ENCODE data around the gene GRID2.

GRID2 gene

DNA sequence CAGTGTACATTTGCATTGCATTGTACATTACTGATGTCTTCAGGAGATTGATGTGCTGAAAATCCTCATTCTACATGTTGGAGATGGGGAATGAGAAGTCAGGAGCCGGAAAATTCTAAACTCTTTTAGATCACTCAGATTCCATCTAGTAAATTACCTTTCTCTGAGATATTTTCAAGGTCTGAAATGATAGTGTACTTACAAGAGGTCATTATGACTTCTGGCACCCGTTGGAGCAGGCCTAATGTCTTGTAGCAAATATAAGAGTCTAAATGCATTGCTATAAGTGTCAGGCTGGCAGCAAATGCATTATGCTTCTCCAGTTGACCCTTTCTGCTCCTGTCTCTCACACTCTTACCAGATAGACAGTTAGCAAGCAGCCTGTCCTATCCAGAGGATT, 692.8 kb downstream of the GRID2 start:
- Histone ChIP-seq H3K9me3 (ENCODE audit: control insufficient read depth, insufficient read depth, low read length) (no peaks in the 10 kb centered on the region), H3K36me3 (ENCODE audit: control insufficient read depth, insufficient read depth, low read length) (no peaks in the 10 kb centered on the region), H3K27ac (ENCODE audit: low read depth, low read length) (no peak overlapping the region), H3K27me3 (ENCODE audit: control insufficient read depth, insufficient read depth, low read length) (no peaks in the 10 kb centered on the region), H3K9ac (ENCODE audit: low read depth, low read length) (no peak overlapping the region), H3K4me1 (ENCODE audit: control insufficient read depth, insufficient read depth, low read length) (no peaks in the 10 kb centered on the region), H3K4me3 (ENCODE audit: low read depth, low read length) (no peak overlapping the region)

DNA sequence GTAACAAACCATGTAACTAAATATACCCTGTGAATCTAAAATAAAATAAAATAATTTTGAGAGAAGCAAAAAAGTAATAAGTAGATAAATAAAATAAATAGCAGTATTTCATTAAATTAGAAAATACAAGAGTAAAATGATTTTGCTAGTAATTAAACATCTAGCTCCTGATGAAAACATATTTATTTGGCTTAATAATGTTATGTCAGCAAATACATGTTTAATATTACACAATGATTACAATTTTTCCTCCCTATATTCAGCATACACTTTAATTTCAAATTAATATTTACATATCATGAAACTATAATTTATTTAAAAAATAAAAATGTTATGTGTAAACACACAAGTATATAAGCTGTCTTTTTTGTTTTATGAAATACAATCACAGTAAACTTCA, 697.1 kb downstream of the GRID2 start:
- no peak overlapping the region for H3K27ac ChIP-seq (ENCODE audit: low read depth, low read length)
- no peak overlapping the region for H3K4me3 ChIP-seq (ENCODE audit: low read depth, low read length)
- no peaks in the 10 kb centered on the region for H3K27me3 ChIP-seq (ENCODE audit: control insufficient read depth, insufficient read depth, low read length)
- no peaks in the 10 kb centered on the region for H3K36me3 ChIP-seq (ENCODE audit: control insufficient read depth, insufficient read depth, low read length)
- H3K9ac ChIP-seq (ENCODE audit: low read depth, low read length), result no peak overlapping the region
- no peaks in the 10 kb centered on the region for H3K9me3 ChIP-seq (ENCODE audit: control insufficient read depth, insufficient read depth, low read length)
- no peaks in the 10 kb centered on the region for H3K4me1 ChIP-seq (ENCODE audit: control insufficient read depth, insufficient read depth, low read length)

DNA sequence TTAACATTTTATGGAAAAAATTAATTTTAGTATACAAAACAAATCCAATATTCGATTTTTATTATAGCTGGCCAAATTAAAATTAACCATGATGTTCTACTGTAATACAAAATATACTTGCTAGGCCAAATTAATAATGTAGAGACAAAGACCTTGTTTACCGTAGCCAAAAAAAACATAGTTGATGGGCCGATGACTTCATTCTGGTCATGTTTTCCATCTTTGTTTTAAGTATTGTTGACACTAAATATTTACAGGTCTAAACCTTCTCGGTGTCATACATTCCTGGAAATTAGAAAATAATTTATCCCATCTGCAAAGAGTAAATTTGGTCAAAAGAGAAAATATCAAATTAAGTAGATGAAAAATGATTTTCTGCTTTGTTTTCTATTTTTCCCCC, 698.5 kb downstream of the GRID2 start:
- H3K27ac ChIP-seq (ENCODE audit: low read depth, low read length), result no peak overlapping the region
- no peaks in the 10 kb centered on the region for H3K36me3 ChIP-seq (ENCODE audit: control insufficient read depth, insufficient read depth, low read length)
- no peaks in the 10 kb centered on the region for H3K4me1 ChIP-seq (ENCODE audit: control insufficient read depth, insufficient read depth, low read length)
- H3K4me3 ChIP-seq (ENCODE audit: low read depth, low read length), result no peak overlapping the region
- H3K9ac ChIP-seq (ENCODE audit: low read depth, low read length), result no peak overlapping the region
- H3K27me3 ChIP-seq (ENCODE audit: control insufficient read depth, insufficient read depth, low read length), result no peaks in the 10 kb centered on the region
- no peaks in the 10 kb centered on the region for H3K9me3 ChIP-seq (ENCODE audit: control insufficient read depth, insufficient read depth, low read length)

DNA sequence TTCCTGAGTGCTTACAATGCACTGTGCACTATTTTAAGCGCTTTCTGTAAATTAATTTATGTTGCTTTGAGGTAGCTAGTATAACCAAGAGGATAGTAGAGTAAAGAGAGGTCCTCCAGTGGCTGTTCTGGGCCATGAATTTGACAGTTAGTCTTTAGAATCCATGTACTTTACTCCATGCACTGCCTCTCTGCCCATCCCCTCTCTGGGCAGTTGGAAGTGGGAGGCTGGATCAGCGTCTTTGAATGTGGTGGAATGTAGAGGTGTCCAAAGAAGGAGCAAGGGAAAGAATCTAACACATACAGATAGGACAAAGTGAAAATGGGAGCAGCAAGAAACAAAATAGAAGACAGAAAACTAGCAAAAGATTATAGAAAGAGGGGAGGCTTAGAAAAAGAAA, 712.6 kb downstream of the GRID2 start:
- H3K36me3 ChIP-seq (ENCODE audit: control insufficient read depth, insufficient read depth, low read length), result no peaks in the 10 kb centered on the region
- no peaks in the 10 kb centered on the region for H3K9me3 ChIP-seq (ENCODE audit: control insufficient read depth, insufficient read depth, low read length)
- H3K27ac ChIP-seq (ENCODE audit: low read depth, low read length), result no peak overlapping the region
- no peaks in the 10 kb centered on the region for H3K27me3 ChIP-seq (ENCODE audit: control insufficient read depth, insufficient read depth, low read length)
- H3K9ac ChIP-seq (ENCODE audit: low read depth, low read length), result no peak overlapping the region
- H3K4me1 ChIP-seq (ENCODE audit: control insufficient read depth, insufficient read depth, low read length), result peaks cover 22% of the 10 kb centered on the region
- H3K4me3 ChIP-seq (ENCODE audit: low read depth, low read length), result no peak overlapping the region

DNA sequence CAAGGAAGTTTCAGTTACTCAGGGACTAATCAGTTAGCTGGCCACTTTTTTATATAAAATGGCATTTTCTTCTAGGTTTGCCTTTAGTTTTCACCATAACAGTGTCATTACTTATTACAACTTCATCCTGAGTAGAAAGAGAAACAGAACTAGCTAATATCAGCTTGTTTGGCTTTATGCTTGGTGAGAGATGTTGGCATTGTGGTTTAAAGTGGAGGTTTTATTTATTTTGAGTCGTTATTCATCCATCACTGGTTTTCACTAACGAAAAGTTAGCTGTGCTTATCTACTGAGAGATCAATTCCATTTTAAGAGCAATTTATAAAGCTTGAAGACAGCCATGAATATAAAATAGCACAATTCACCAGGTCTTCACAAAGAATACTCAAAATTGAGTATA, 714.5 kb downstream of the GRID2 start:
- Histone ChIP-seq H3K27me3 (ENCODE audit: control insufficient read depth, insufficient read depth, low read length) (no peaks in the 10 kb centered on the region), H3K4me3 (ENCODE audit: low read depth, low read length) (no peak overlapping the region), H3K9me3 (ENCODE audit: control insufficient read depth, insufficient read depth, low read length) (no peaks in the 10 kb centered on the region), H3K4me1 (ENCODE audit: control insufficient read depth, insufficient read depth, low read length) (peaks cover 18% of the 10 kb centered on the region), H3K36me3 (ENCODE audit: control insufficient read depth, insufficient read depth, low read length) (no peaks in the 10 kb centered on the region), H3K9ac (ENCODE audit: low read depth, low read length) (no peak overlapping the region), H3K27ac (ENCODE audit: low read depth, low read length) (no peak overlapping the region)

DNA sequence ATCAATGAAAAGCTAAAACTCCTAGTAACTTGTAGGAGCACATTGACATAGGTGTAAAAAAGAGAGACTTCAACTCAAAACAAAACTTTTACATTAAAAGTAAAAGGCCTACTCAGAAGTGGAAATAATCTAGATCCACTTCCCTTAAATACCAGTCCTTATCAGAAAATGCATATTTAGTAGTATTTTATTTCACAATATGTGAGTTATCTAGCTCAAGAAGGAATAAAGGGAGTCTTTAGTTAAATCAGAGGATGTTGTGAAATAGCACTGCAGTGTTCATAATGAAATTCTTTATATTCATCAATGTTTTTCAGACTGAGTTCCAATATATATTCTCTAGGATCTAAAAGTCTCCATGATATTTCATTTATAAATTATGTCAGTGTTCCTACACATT, 715.0 kb downstream of the GRID2 start:
- H3K27ac ChIP-seq (ENCODE audit: low read depth, low read length), result no peak overlapping the region
- peaks cover 18% of the 10 kb centered on the region for H3K4me1 ChIP-seq (ENCODE audit: control insufficient read depth, insufficient read depth, low read length)
- no peaks in the 10 kb centered on the region for H3K27me3 ChIP-seq (ENCODE audit: control insufficient read depth, insufficient read depth, low read length)
- H3K36me3 ChIP-seq (ENCODE audit: control insufficient read depth, insufficient read depth, low read length), result no peaks in the 10 kb centered on the region
- H3K4me3 ChIP-seq (ENCODE audit: low read depth, low read length), result no peak overlapping the region
- no peaks in the 10 kb centered on the region for H3K9me3 ChIP-seq (ENCODE audit: control insufficient read depth, insufficient read depth, low read length)
- no peak overlapping the region for H3K9ac ChIP-seq (ENCODE audit: low read depth, low read length)

DNA sequence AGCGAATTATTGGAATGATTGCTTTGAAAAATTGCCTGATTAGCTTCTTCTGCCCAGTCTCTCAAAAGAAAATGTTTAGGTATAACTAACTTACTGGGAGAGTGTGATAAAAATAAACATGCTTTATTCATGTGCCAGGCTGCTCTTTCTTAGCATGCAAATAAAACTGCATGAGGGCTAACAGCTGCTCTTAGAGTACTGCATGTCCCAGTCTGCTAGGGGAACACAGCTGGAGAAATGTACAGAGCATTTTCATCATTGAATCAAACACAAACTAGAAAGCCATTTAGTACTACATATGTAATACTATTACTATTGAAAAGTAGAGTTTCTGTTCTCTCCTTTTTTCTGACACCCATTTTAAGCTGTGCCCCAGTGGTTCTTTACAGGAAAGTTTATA, 726.0 kb downstream of the GRID2 start:
- Histone ChIP-seq H3K27me3 (ENCODE audit: control insufficient read depth, insufficient read depth, low read length) (no peaks in the 10 kb centered on the region), H3K27ac (ENCODE audit: low read depth, low read length) (no peak overlapping the region), H3K36me3 (ENCODE audit: control insufficient read depth, insufficient read depth, low read length) (no peaks in the 10 kb centered on the region), H3K4me1 (ENCODE audit: control insufficient read depth, insufficient read depth, low read length) (no peaks in the 10 kb centered on the region), H3K9me3 (ENCODE audit: control insufficient read depth, insufficient read depth, low read length) (no peaks in the 10 kb centered on the region), H3K9ac (ENCODE audit: low read depth, low read length) (no peak overlapping the region), H3K4me3 (ENCODE audit: low read depth, low read length) (no peak overlapping the region)

DNA sequence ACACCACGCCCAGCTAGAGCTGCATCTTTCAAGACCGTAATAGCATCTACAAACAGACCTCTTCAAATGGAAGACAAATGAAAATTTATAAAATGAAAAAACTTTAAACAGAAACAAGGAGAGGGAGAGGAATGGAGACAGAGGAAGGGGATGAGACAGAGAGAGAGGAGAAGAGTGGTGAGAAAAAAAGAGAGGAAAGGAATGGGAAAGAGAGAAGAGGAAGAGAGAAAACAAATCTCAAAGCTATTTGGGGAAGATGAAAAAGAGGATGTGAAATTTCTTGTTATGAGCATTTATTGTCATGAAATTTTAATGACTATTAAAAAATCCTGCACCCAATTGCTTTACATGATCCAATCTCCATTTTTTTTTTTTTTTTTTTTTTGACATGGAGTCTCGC, 726.9 kb downstream of the GRID2 start:
- Histone ChIP-seq H3K9ac (ENCODE audit: low read depth, low read length) (no peak overlapping the region), H3K4me3 (ENCODE audit: low read depth, low read length) (no peak overlapping the region), H3K4me1 (ENCODE audit: control insufficient read depth, insufficient read depth, low read length) (no peaks in the 10 kb centered on the region), H3K36me3 (ENCODE audit: control insufficient read depth, insufficient read depth, low read length) (no peaks in the 10 kb centered on the region), H3K27ac (ENCODE audit: low read depth, low read length) (no peak overlapping the region), H3K9me3 (ENCODE audit: control insufficient read depth, insufficient read depth, low read length) (no peaks in the 10 kb centered on the region), H3K27me3 (ENCODE audit: control insufficient read depth, insufficient read depth, low read length) (no peaks in the 10 kb centered on the region)

DNA sequence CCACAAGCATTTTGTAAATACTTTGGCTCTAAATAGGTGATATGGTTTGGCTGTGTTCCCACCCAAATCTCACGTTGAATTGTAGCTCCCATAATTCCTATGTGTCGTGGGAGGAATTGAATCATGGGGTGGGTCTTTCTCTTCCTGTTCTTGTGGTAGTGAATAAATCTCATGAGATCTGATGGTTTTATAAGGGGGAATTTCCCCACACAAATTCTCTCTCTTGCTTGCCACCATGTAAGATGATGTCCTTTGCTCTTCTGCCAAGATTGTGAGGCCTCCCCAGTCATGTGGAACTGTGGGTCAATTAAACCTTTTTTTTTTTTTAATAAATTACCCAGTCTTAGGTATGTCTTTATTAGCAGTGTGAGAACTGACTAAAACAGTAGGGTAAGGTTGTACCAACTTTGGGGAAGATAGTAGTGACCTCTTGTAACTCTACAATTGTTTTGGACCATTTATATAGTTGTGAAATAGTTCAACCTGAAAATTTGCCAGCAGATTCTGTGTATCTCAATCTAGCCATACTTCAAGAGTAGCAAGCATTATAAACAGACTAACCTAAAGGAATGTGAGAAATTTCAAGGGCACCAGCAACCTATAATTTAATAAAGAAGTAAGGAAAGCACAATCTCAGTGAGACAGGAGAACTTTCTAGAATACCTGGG, 727.8 kb downstream of the GRID2 start:
- Histone ChIP-seq H3K27me3 (ENCODE audit: control insufficient read depth, insufficient read depth, low read length) (no peaks in the 10 kb centered on the region), H3K9me3 (ENCODE audit: control insufficient read depth, insufficient read depth, low read length) (no peaks in the 10 kb centered on the region), H3K9ac (ENCODE audit: low read depth, low read length) (no peak overlapping the region), H3K4me1 (ENCODE audit: control insufficient read depth, insufficient read depth, low read length) (no peaks in the 10 kb centered on the region), H3K27ac (ENCODE audit: low read depth, low read length) (no peak overlapping the region), H3K4me3 (ENCODE audit: low read depth, low read length) (no peak overlapping the region), H3K36me3 (ENCODE audit: control insufficient read depth, insufficient read depth, low read length) (no peaks in the 10 kb centered on the region)

DNA sequence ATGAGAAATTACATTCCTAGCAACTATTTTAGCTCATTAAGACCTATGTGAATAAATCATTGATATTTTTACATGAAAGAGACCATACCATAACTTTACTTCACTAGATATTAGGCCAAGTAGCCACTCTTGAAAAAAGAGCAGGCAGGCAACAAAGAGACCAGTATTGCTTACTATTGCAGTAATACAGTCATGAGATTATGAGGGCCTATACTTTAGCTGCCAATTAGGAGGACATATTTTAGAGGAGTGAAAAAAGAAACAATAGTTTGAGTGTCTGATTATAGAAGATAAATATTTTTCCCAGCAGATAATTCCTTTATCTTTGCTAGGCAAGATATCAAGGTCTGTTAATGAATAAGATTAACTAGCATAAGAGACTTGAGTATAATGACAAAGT, 739.0 kb downstream of the GRID2 start:
- Histone ChIP-seq H3K36me3 (ENCODE audit: control insufficient read depth, insufficient read depth, low read length) (no peaks in the 10 kb centered on the region), H3K27ac (ENCODE audit: low read depth, low read length) (no peak overlapping the region), H3K4me1 (ENCODE audit: control insufficient read depth, insufficient read depth, low read length) (0 out of 2 replicates have a peak, but pooled peaks cover 6% of the 10 kb centered on the region), H3K9ac (ENCODE audit: low read depth, low read length) (no peak overlapping the region), H3K27me3 (ENCODE audit: control insufficient read depth, insufficient read depth, low read length) (no peaks in the 10 kb centered on the region), H3K9me3 (ENCODE audit: control insufficient read depth, insufficient read depth, low read length) (no peaks in the 10 kb centered on the region), H3K4me3 (ENCODE audit: low read depth, low read length) (no peak overlapping the region)

DNA sequence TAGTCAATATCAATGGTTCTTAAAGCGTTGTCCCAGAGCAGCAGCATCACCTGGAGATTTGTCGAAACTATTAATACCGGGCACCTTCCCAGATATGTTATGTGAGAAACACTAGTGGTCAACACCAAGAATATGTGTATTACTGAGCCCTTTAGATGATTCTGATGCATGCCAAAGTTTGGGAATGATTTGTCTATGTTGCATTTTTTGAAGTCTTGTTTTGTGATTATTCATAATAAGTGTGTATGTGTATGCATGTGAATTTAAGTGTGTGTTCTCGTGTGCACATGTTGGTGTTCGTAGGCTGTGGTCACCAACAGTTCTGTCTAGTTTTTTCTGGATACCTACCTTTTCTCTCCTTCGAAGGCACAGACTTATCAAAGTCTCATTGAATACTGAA, 749.4 kb downstream of the GRID2 start:
- H3K27me3 ChIP-seq (ENCODE audit: control insufficient read depth, insufficient read depth, low read length), result no peaks in the 10 kb centered on the region
- no peak overlapping the region for H3K27ac ChIP-seq (ENCODE audit: low read depth, low read length)
- H3K9ac ChIP-seq (ENCODE audit: low read depth, low read length), result no peak overlapping the region
- H3K4me3 ChIP-seq (ENCODE audit: low read depth, low read length), result no peak overlapping the region
- peaks cover 42% of the 10 kb centered on the region for H3K4me1 ChIP-seq (ENCODE audit: control insufficient read depth, insufficient read depth, low read length)
- H3K9me3 ChIP-seq (ENCODE audit: control insufficient read depth, insufficient read depth, low read length), result no peaks in the 10 kb centered on the region
- H3K36me3 ChIP-seq (ENCODE audit: control insufficient read depth, insufficient read depth, low read length), result no peaks in the 10 kb centered on the region

DNA sequence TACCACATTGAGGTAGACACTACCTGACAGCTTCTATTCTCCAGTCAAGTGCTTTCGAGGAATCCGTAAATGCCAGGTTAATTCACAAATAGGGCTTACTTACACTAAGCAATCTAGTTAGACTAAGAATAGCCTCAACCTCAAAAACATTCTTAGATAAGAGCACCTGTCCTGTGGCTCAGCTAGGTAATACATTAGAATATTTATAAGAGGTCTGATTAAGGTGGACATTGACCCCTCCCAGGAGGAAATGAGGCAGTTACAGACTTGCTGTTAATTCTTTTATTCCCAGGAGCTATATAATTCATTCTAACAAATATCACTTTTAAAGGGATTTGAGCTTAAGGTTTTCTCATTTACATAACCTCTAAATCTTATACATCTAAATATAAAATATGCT, 758.1 kb downstream of the GRID2 start:
- H3K27ac ChIP-seq (ENCODE audit: low read depth, low read length), result no peak overlapping the region
- no peaks in the 10 kb centered on the region for H3K9me3 ChIP-seq (ENCODE audit: control insufficient read depth, insufficient read depth, low read length)
- H3K9ac ChIP-seq (ENCODE audit: low read depth, low read length), result no peak overlapping the region
- H3K27me3 ChIP-seq (ENCODE audit: control insufficient read depth, insufficient read depth, low read length), result no peaks in the 10 kb centered on the region
- H3K4me1 ChIP-seq (ENCODE audit: control insufficient read depth, insufficient read depth, low read length), result peaks cover 26% of the 10 kb centered on the region; the same call in 1 of the 2 replicates
- H3K36me3 ChIP-seq (ENCODE audit: control insufficient read depth, insufficient read depth, low read length), result no peaks in the 10 kb centered on the region
- no peak overlapping the region for H3K4me3 ChIP-seq (ENCODE audit: low read depth, low read length)
